Prostate gland (tissue), 2 donors: Measurements from ENCODE around the gene VPS50.

Experiments
- CTCF ChIP-seq, 4 experiments: fragments of 200-600 bp in 2 of 4; fragments of 450-650 bp in 2 of 4; sonication (generic) in 2 of 4; IDR thresholded peaks; 1 replicate in 3 of 4; 2 replicates in 1 of 4; pipeline ENCODE4 v1.5.1; 2016 to 2019; ENCODE audit warnings: antibody characterized with exemption in 4 of 4, mild to moderate bottlenecking in 2 of 4, moderate library complexity in 2 of 4
- POLR2A ChIP-seq: fragments of 450-650 bp; IDR thresholded peaks from one replicate; pipeline ENCODE4 v1.6.1; 2016; ENCODE audit warnings: antibody characterized with exemption, mild to moderate bottlenecking
- POLR2AphosphoS5 ChIP-seq: sonication (generic); formaldehyde crosslinking; IDR thresholded peaks from one replicate; pipeline ENCODE4 v1.6.1; 2017; ENCODE audit warnings: antibody characterized with exemption

- TF ChIP-seq CTCF (IDR thresholded peaks at IDR 0.05) (no peak), POLR2A (no peak), POLR2AphosphoS5 (no peak)
These were observed 100.0 kb downstream of the VPS50 start for GRCh38 chr7:93332172-93332571.
